Lung microvascular endothelial cell (primary cell): ENCODE measurements around the gene TRPT1. TPM values are rescaled to one million over a fixed set of nuclear protein-coding genes. Genes with fewer than 3 reads are reported as not detected.

Source experiments
- DNase-seq, 2 donors: peaks; one replicate each; pipeline versions ENCODE4 v3.0.0 to v3.0.0-alpha.2; 2010; ENCODE audit warnings: low read depth in 2 of 2
- total RNA-seq: library from RNA; depleted of rRNA; stranded (reverse); fragments of >200 nt; gene quantifications from 2 replicates; pipeline ENCODE4 v1.2.1, GENCODE V29; 2014

TRPT1 gene
- total RNA-seq = 25.3 and 33.1 TPM in 2 replicates

- DNase-seq = peak; percentile 78 to 79
Observed at GRCh38 chr11:64225608-64226506, at the start of gene TRPT1, which contains the start of gene NUDT22. TRPT1 (minus strand) TSS chr11:64226186; CDS start chr11:64225860, 326 bp downstream. NUDT22 (plus strand) TSS chr11:64226274; CDS start chr11:64226653, 379 bp downstream.

GRCh38 chr11:64275031-64275800 lies 49.2 kb upstream of the TRPT1 start:
- DNase-seq = no peak

GRCh38 chr11:64269540-64270220 lies 43.7 kb upstream of the TRPT1 start:
- peak; percentile 100 for DNase-seq

GRCh38 chr11:64268893-64269539 lies 43.0 kb upstream of the TRPT1 start:
- DNase-seq = peak; percentile 44 to 59

GRCh38 chr11:64268025-64268892 lies 42.3 kb upstream of the TRPT1 start:
- DNase-seq = peak; percentile 27 to 63

GRCh38 chr11:64267207-64267945 lies 41.4 kb upstream of the TRPT1 start:
- peak in 1 of 2 donors; percentile 44 for DNase-seq

GRCh38 chr11:64266339-64266738 lies 40.4 kb upstream of the TRPT1 start:
- DNase-seq = peak in 1 of 2 donors; percentile 83

GRCh38 chr11:64265176-64266160 lies 39.5 kb upstream of the TRPT1 start:
- no peak for DNase-seq

- no peak for DNase-seq
Observed at GRCh38 chr11:64264371-64264852, 38.4 kb upstream of the TRPT1 start.

- no peak for DNase-seq
Observed at GRCh38 chr11:64263947-64264317, 37.9 kb upstream of the TRPT1 start.

GRCh38 chr11:64263021-64263946 lies 37.3 kb upstream of the TRPT1 start:
- DNase-seq = peak; percentile 76 to 92

GRCh38 chr11:64262271-64263002 lies 36.5 kb upstream of the TRPT1 start:
- DNase-seq = no peak

GRCh38 chr11:64261556-64262080 lies 35.6 kb upstream of the TRPT1 start:
- DNase-seq = no peak

- no peak for DNase-seq
Observed at GRCh38 chr11:64260147-64260708, 34.2 kb upstream of the TRPT1 start.

- DNase-seq = no peak
Observed at GRCh38 chr11:64259533-64260067, 33.6 kb upstream of the TRPT1 start.
